GM21423 (cell line): Measurements from ENCODE around the gene ANKRD6.

ENCODE experiments used
- ATAC-seq: cut with Tn5 transposase; IDR thresholded peaks from one replicate; pipeline ENCODE4 v1.9.1; 2021; ENCODE audit warnings: mild to moderate bottlenecking, moderate library complexity; ENCODE audit not compliant: unreplicated experiment

ANKRD6 gene

DNA sequence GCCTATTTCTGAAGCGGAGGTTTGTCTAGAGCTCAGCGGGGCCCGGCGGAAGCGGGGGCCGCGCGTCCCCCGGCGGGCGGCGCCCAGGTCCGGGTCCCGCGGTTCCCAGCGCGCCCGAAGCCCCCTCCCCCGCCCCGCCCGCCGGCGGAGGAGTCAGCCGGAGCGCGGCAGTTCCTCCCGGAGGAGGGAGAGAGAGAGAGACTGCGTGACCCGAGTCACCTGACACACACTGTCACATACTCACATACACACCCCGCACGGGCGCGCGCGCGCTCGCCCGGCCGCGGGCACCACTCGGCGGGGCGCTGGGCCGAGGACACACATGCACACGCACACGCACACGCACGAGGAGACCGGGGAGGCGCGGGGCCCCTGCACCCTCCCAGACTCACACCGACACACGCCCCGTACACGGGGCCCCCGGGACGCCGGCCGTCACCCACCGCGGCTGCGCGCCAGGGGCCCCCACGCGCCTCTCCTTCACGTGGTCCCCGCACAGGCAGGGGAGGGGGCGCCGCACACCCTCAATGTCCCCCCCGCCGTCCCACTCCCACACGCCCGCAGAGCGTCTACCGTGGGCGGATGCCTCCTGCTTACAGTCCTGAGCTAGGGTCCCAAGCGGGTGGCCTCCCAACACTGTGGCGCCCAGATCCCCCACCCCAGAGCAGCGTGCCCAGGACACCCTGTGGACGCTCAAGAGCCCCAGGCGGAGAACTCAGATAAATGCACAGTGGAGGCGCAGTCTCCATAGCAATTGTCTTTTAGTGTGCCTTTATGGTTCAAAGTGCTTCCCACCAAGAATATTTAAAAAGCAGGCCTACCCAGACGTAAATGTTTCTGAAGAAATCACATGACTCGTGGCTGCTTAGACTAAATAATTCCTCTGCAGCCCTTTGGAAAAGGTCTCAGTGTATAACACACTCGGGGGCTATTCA lies 20.6 kb upstream of the ANKRD6 start, which contains the start of gene RRAGD:
RRAGD (minus strand) TSS at position 203 of the 935 bp plus-strand sequence. CDS start 280 bp downstream, outside the sequence.
- ATAC-seq = peak; percentile 70

DNA sequence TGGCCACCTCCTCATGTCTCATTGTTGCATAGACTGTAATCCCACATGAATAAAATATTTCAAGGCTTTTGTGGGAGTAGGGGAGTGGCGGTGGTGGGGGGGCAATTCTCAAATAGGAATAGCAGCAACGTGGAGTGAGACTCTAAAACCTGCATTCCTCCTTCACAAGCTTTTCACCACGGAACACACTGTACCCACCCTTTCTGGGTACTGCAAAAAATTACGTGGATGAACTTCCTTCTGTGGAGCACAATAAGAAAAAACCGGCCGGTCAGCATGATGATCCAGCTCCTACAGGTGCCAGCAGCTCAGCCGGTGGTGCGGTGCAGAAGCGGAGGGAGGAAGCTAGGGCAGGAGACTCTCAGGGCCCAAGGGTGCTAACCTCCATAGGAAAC lies 19.9 kb upstream of the ANKRD6 start:
- ATAC-seq = no peak

DNA sequence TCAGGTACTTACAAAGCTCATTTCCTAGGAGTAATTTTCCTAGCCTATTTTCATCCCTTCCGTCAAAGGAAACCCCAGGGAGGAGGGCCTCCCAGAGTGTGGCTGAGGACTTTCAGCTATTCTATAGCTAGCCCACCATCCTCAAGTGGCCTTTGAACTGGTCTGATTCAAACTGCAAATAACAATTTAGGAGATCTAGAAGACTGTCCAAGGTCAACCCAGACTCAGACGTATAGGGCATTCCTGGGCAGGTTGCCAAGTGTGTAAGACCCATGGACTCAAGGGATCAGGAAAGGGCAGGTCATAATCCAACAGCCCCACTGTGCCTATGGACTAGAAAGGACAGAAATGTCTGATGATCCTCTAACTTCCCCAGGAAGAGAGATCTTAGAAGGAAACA lies 18.7 kb upstream of the ANKRD6 start:
- no peak for ATAC-seq

DNA sequence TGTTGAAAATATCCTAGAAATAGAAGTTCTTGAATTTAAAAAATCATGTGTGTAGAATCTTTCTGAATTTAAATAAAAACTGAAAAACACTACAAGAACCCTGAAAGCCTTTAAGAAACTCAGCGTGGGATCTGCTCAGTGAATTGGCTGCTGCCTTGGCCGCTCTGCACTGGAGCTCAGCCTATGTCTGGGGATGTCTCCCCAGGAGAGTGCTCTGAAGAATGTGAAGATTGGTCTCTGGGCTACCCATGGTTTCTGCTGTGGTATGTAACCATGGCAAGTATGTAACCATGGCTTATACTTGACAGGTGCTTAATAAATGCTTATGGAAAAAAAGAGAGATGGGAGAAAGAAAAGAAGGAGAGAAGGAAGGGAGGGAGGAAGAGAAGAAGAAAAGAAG lies 17.8 kb upstream of the ANKRD6 start:
- ATAC-seq = no peak

DNA sequence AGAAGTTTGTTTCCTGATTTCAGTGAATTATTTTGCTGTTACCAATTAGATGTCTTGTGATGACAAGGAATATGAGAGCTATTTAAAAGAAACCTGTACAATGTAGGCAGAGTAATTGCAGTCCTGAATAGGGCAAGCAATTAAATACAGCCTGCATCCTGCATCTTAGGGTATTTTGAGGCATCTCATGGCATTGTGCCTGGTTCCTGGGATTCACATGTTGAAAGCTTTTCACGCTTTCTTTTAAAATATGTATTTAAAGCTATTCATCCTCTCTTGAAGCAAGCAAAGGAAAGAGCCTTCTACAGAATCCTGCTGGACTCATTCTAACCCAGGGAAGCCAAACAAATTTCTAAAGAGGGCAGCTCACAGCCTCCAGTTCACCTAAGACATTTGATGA lies 16.2 kb upstream of the ANKRD6 start:
- ATAC-seq = no peak

DNA sequence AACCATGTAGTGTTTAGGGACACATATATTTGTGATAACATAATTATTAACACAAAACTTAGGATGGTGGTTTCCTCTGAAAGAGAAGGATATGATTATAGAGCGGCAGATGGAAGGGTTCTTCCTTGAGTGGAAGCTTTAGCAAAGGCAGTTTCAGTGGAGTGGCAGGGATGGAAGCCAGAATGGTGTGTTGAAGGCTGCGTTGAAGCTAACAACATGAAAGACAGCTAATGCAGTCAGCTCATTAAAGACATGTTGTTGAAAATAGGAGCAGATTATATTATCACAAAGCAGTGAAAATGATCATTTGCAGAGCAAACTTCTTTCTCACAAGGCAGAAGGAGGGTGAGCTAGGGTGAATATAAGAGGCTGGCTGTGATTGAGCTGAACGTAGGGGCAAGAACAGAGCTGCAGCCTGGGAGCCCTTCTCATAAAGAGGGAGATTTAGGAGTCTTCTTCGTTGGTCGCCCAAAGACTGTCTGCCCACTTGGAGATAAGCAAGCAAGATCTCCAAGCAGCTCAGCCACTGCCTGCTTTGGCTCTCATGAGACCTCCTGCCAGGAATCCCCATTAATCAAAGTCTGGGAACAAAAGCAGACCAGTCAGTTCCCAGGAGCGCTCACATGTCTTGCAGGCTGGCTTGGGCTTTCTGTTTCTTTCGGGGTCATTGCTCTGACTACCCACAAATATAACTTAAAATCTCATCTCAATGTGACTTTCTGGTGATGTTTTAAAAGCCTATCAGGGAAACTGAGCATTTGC lies 2.6 kb upstream of the ANKRD6 start:
- no peak for ATAC-seq

DNA sequence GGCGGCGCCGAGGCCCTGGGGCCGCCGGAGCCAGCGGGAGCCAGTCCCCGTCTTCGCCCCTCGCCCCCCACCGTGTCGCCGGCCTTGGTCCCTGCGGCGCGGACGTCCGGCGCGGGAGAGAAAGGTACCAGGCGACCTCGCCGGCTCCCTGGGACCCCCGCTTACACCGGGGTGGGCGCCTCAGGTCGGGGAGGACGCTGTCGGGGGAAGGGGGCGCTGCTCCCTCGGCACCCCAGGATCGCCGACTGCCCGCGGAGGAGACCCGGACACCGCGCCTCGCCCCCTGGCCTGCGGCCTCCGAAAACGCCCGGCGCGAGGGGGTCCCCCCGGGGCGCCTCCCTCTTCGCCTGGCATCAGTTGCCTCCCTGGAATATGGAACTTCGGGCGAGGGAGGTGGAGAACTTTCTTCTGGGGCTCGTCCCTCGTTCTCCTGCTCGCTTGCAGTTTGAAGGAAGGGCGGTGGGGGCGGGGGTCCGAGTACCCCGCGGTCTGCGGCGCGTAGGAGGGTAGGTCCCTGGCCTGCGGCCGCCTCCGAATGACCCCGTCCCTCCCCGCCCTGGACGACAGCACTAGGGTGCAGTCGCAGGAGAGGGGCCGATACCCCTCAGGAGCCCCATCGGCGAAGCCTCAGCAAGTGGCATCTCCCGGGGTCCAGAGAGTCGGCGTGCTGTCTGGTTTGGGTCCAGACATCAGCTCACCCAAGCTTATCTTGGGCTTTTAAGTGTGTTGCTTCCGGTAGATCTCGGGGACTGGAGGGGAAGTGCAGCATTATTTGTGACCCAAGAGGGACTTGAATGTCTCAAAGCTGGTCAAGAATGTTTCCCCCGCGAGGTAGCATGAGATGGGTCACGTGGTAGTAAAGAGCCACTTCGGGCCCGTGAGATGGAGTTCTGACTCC lies 549 bp downstream of the ANKRD6 start:
- peak; percentile 10 for ATAC-seq

DNA sequence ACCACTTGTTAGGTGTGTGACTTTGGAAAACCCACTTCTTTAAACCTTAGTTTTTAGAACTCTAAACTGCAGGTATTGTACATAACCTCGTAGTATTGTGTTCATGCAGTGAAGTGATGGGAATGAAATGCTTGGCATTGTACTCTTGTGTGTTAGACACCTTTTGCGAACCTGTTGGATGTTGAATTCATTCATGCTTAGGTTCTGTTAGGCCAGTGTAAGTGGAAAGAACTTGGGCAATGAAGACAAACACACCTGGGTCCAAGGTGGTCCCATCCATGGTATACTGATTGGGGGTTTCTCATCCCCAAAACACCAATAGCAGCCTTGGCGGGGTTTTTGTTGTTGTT lies 1.2 kb downstream of the ANKRD6 start:
- no peak for ATAC-seq

DNA sequence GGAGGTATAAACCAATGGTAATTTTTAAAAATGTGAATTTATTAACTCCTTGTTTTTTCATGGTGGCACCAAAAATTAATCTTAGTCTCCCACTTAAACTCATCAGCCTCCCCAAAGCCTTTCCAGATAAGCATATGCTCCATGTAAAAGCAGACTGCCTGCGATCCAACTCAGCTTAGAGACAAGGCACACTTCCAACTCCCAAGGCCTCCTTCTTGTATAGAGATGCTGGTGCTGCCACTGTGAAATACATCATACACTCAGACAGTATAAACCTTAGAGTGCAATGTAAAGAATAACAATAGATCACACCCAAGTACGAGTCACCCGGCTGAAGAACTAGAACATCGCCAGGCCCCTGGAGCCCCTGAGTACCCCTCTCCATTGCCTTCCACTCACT lies 2.0 kb downstream of the ANKRD6 start:
- no peak for ATAC-seq

DNA sequence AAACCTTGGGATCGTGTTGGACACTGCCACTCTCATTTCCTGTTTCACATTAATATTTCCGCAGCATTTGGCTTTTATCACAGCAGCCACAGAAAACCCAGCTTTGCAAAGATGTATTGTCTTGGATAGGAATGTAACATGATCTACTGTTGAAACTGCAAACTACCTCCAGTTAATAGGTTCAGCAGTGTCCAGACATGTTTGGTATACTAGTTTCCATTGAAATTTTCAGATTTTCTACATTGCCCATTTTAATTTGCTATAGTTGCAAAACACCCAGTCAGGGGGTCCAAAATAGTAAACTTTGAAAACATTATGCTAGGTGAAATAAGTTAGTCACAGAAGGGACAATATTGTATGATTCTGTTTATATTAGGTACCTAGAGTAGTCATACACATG lies 3.3 kb downstream of the ANKRD6 start:
- no peak for ATAC-seq

DNA sequence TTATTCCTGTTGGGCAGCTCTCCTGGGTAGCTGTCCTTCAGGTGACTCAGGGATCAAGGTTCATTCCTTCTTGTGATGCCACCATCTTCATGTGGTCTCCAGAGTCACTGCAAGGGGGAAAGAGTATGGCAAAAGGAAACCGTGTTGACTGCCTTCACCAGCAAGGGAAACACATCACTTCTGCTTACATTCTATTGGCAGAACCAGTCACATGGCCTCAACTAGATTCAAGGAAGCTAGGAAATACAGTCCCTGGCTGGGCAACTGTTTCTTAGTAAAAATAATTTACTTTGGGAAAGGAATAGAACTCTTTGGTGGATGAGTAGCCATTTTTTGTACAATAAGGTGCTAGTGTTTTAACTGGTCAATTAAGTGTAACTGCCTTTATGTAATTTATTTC lies 5.3 kb downstream of the ANKRD6 start:
- ATAC-seq = no peak

DNA sequence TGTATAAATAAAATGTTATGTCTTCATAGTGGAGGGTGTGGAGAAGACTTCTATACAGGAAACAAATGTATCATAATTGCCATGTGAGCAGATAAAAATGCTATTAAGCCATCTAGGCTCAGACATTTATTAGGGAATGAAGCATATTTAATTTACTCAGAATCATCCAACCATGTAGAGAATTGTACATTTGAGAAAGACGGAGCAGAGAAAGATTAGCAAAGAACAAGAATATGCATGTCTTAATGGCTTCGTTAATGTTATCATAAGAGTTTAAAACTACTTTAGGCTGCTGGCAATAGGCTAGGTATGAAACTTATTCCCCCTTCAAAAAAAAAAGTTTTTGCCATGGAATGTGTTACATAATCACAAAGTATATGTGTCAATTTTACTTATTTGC lies 6.1 kb downstream of the ANKRD6 start:
- ATAC-seq = no peak

DNA sequence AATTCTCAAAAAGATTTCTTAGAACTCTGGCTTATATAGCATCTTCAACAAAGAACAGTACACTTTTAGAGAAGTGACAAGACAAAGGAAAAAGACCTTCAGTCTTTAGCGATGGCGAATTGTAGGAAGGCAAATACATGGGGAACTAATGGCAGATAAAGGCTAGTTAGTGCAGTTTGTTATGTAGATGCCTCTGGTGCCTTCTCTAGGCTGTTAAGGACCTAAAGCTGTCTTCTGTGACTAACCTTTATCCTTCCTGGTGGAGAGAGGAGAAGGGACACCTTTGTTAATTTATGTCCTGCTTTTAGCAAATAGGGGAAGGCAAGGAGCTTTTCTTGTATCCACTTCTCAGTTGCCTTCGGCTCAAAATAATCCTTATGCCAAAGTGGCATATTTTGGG lies 7.2 kb downstream of the ANKRD6 start:
- ATAC-seq = no peak

DNA sequence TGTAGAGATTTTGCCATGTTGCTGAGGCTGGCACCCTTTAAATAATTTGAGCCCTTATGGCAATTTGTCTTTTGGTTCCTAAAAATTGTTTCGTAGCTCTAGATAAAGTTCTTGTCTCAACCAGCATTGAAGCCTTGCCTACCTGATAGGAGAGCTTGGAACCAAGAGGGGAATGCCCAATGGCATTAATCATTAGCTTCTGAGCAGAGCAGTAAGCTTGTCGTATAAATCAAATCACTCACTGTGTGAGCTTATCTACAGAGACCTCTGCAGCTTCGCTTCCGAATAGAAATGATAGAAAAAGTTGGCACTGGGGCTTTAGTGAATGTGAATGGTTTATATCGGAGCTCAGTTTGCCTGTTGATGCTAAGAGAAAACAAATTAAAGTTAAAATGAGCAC lies 10.7 kb downstream of the ANKRD6 start:
- ATAC-seq = no peak

DNA sequence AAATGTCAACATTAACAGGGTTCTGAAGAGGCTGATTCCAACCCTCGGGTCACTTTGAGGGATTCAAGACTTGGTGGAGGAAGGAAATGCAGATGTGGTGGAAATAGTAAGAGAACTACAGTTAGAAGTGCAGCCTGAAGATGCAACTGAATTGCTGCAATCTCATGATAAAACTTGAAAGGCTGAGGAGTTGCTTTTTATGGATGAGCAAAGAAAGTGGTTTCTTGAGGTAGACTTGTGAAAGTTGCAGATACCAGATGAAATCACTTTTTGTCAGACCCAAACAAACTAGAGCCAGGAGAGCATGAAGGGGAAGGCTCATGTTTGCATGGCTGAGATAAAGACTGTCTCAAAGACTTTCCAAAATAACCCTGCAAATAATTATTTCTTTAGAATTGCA lies 16.2 kb downstream of the ANKRD6 start:
- no peak for ATAC-seq

DNA sequence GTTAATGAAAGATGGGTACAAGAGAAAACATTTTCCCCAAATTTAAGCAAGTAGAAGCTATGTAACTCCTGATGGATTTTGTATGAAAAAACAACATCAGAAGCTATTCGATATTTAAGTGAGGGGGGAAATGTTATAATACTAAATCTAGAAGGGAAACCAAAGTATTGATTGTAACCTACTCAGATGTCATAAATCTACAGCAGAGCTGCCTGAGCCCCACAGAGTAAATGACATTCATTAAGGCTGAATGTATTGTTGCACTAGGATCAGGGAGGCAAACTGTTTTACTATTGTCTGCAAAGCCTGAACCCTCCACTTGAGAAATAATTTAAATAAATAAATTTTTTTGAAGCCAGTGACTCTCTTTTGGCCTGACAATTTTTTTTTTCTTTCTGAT lies 19.3 kb downstream of the ANKRD6 start:
- ATAC-seq = no peak

DNA sequence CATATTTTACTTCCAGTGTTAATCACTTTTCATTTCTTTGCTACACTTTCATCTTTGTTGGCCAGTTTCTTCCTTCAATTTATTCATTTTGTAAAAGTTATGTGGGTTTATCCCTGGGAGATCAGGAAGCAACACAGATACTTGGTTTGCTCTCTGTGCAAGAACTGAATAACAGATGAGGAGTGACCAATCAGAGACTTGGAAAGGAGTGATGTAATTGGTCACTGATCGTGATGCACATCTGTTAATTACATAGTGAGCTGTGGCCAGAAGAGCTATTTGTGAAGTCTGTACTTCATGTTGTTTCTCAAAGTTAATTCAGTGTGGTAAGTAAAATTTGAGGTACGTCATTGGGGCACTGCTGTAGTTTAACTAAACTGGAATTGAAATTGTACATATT lies 21.3 kb downstream of the ANKRD6 start:
- ATAC-seq = no peak

DNA sequence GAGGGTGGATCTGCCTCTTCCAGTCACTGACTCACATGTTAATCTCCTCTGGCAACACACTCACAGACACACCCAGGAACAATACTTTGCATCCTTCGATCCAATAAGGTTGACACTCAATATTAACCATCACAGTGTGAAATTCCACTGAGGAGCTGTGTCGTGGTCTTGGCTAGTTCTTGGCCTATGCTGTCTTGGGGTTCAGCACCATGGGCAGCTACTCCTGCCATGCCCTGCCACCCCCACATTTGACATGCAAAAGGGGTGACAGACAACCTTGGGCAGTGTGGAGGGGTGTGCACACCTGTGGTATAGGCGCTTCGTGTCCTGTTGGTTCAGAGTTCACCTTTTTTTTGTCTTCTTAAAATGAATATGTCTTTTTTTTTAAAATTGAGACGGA lies 25.8 kb downstream of the ANKRD6 start:
- ATAC-seq = no peak

DNA sequence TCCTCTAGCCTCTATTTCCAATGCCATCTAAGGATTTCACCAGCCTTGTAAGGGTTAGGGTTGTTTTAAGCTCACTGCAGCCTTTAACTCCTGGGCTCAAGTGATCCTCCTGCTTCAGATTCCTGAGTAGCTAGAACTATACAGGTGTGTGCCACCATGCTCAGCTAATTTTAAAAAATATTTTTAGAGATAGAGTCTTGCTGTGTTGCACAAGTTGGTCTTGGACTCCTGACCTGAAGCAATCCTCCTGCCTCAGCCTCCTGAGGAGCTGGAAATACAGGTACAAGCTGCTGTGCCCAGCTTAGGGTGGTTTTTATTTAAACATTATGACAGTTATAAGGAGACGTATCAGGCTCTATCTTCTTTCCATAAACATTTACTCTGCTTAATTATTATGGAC lies 26.5 kb downstream of the ANKRD6 start:
- ATAC-seq = no peak

DNA sequence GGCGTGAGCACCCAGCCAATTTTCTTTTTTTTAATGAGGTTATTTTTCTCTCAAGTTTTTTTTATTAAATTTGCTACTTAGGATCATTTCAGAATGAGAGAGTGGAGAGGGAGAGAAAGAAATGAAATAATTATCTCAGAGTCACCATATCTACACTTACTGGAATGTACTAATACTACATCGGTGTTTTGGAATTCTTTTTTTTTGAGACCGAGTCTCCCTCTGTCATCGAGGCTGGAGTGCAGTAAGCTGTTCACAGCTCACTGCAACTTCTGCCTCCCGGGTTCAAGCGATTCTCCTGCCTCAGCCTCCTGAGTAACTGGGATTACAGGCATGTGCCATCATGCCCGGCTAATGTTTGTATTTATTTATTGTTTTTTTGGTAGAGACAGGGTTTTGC lies 27.8 kb downstream of the ANKRD6 start:
- ATAC-seq = no peak

DNA sequence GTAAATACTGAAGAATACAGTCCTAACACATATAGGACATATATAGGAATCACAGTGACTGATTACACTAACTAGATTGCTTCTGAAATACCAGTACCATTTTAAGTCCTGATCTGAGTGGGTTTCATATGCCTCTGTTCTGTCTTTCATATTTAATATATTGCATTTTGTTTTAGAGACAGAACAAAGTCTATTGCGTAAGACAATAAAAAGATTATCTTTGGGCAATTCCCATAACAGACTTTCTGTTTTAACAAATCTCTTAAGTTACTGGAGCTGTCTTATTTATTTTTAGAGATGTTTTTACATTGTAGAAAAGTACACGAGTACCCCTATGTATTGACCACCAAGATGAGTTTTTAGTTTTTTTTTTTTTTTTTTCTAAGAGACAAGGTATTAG lies 29.6 kb downstream of the ANKRD6 start:
- no peak for ATAC-seq
